ENCODE results near the gene TRAF7.
"Not testable (repeated sequence)": the region's sequence is repeated elsewhere in the genome, so short reads cannot be mapped to it uniquely, and the experiment has no call there.

Gene TRAF7

GRCh38 chr16:2114885-2115590, 40.5 kb upstream of the TRAF7 start:
- not testable (repeated sequence) for H3K9me3 Mint-ChIP-seq; H3K27me3 Mint-ChIP-seq; H3K4me1 Mint-ChIP-seq; ATAC-seq (replicated peaks); H3K4me3 Mint-ChIP-seq; DNase-seq
- peak overlapping the region; percentile 59 for H3K27ac Mint-ChIP-seq
- H3K36me3 Mint-ChIP-seq = peaks cover 10 to 12% of the 10 kb centered on the region in 2 donors

GRCh38 chr16:2115591-2115973, 40.0 kb upstream of the TRAF7 start:
- Mint-ChIP-seq H3K36me3 (peaks cover 10 to 12% of the 10 kb centered on the region in 2 donors), H3K4me3 (no peak overlapping the region), H3K27ac (no peak overlapping the region), H3K27me3 (no peaks in the 10 kb centered on the region), H3K4me1 (peaks cover 0 to 2% of the 10 kb centered on the region in 2 donors), H3K9me3 (no peaks in the 10 kb centered on the region)
- DNase-seq (no peak), ATAC-seq (replicated peaks) (no peak)

- H3K9me3 Mint-ChIP-seq; ATAC-seq (replicated peaks); H3K4me3 Mint-ChIP-seq; DNase-seq; H3K27ac Mint-ChIP-seq; H3K27me3 Mint-ChIP-seq; H3K4me1 Mint-ChIP-seq: not testable (repeated sequence)
- peaks cover 6 to 12% of the 10 kb centered on the region in 2 donors for H3K36me3 Mint-ChIP-seq
Measured at GRCh38 chr16:2116428-2116827, 39.2 kb upstream of the TRAF7 start.

GRCh38 chr16:2117341-2117740, 38.2 kb upstream of the TRAF7 start:
- DNase-seq; ATAC-seq (replicated peaks); H3K4me3 Mint-ChIP-seq; H3K27ac Mint-ChIP-seq; H3K27me3 Mint-ChIP-seq; H3K9me3 Mint-ChIP-seq: not testable (repeated sequence)
- Mint-ChIP-seq H3K36me3 (peaks cover 4 to 12% of the 10 kb centered on the region in 2 donors), H3K4me1 (peaks cover 2 to 11% of the 10 kb centered on the region in 2 donors)

- DNase-seq; H3K9me3 Mint-ChIP-seq; ATAC-seq (replicated peaks); H3K27ac Mint-ChIP-seq; H3K4me3 Mint-ChIP-seq; H3K36me3 Mint-ChIP-seq; H3K27me3 Mint-ChIP-seq: not testable (repeated sequence)
- H3K4me1 Mint-ChIP-seq = peaks cover 2 to 11% of the 10 kb centered on the region in 2 donors
Measured at GRCh38 chr16:2117960-2118722, 37.4 kb upstream of the TRAF7 start.

GRCh38 chr16:2121325-2121724, 34.3 kb upstream of the TRAF7 start:
- H3K9me3 Mint-ChIP-seq, H3K27me3 Mint-ChIP-seq, H3K4me3 Mint-ChIP-seq, H3K27ac Mint-ChIP-seq, H3K36me3 Mint-ChIP-seq, DNase-seq: not testable (repeated sequence)
- peaks cover 7 to 29% of the 10 kb centered on the region in 2 donors for H3K4me1 Mint-ChIP-seq
- peak; percentile 63 to 74 for ATAC-seq (replicated peaks)

GRCh38 chr16:2121853-2122252, 33.7 kb upstream of the TRAF7 start:
- no peaks in the 10 kb centered on the region for H3K9me3 Mint-ChIP-seq
- peaks cover 7 to 35% of the 10 kb centered on the region in 2 donors for H3K4me1 Mint-ChIP-seq
- DNase-seq (no peak), ATAC-seq (replicated peaks) (no peak)
- H3K36me3 Mint-ChIP-seq = peaks cover 0 to 1% of the 10 kb centered on the region in 2 donors
- H3K27ac Mint-ChIP-seq = no peak overlapping the region
- H3K4me3 Mint-ChIP-seq = no peak overlapping the region
- H3K27me3 Mint-ChIP-seq = no peaks in the 10 kb centered on the region

- Mint-ChIP-seq H3K27ac (no peak overlapping the region), H3K9me3 (no peaks in the 10 kb centered on the region), H3K36me3 (peaks cover 0 to 1% of the 10 kb centered on the region in 2 donors), H3K27me3 (no peaks in the 10 kb centered on the region), H3K4me3 (no peak overlapping the region), H3K4me1 (peaks cover 10 to 40% of the 10 kb centered on the region in 2 donors)
- DNase-seq (no peak), ATAC-seq (replicated peaks) (no peak)
Measured at GRCh38 chr16:2122429-2122828, 33.2 kb upstream of the TRAF7 start.

- H3K27ac Mint-ChIP-seq; ATAC-seq (replicated peaks); H3K27me3 Mint-ChIP-seq: not testable (repeated sequence)
Measured at GRCh38 chr16:2122934-2123683, 32.5 kb upstream of the TRAF7 start.

GRCh38 chr16:2123706-2124376, 31.7 kb upstream of the TRAF7 start:
- not testable (repeated sequence) for H3K4me3 Mint-ChIP-seq; H3K27me3 Mint-ChIP-seq; H3K36me3 Mint-ChIP-seq; H3K9me3 Mint-ChIP-seq; ATAC-seq (replicated peaks); DNase-seq; H3K27ac Mint-ChIP-seq
- H3K4me1 Mint-ChIP-seq = peaks cover 16 to 48% of the 10 kb centered on the region in 2 donors

More at GRCh38 chr16:2122934-2123683, 32.5 kb upstream of the TRAF7 start:
- H3K9me3 Mint-ChIP-seq, DNase-seq, H3K4me3 Mint-ChIP-seq, H3K36me3 Mint-ChIP-seq: not testable (repeated sequence)
- H3K4me1 Mint-ChIP-seq = peaks cover 12 to 42% of the 10 kb centered on the region in 2 donors

- not testable (repeated sequence) for H3K9me3 Mint-ChIP-seq; H3K4me3 Mint-ChIP-seq; H3K27me3 Mint-ChIP-seq; H3K36me3 Mint-ChIP-seq; DNase-seq; H3K27ac Mint-ChIP-seq; ATAC-seq (replicated peaks)
- H3K4me1 Mint-ChIP-seq = peaks cover 16 to 48% of the 10 kb centered on the region in 2 donors
Measured at GRCh38 chr16:2124377-2124693, 31.2 kb upstream of the TRAF7 start.

- peaks cover 16 to 48% of the 10 kb centered on the region in 2 donors for H3K4me1 Mint-ChIP-seq
- peak overlapping the region; percentile 14 for H3K27ac Mint-ChIP-seq
- H3K36me3 Mint-ChIP-seq, H3K27me3 Mint-ChIP-seq, DNase-seq, H3K9me3 Mint-ChIP-seq: not testable (repeated sequence)
- ATAC-seq (replicated peaks) = peak; percentile 12 to 38
- H3K4me3 Mint-ChIP-seq = peak overlapping the region; percentile 14 to 30
Measured at GRCh38 chr16:2124694-2125444, 30.7 kb upstream of the TRAF7 start.

- Mint-ChIP-seq H3K4me1 (peaks cover 14 to 48% of the 10 kb centered on the region in 2 donors), H3K27ac (peak overlapping the region; percentile 14), H3K4me3 (peak overlapping the region in 1 of 2 donors; percentile 30)
- not testable (repeated sequence) for ATAC-seq (replicated peaks); DNase-seq; H3K36me3 Mint-ChIP-seq; H3K9me3 Mint-ChIP-seq; H3K27me3 Mint-ChIP-seq
Measured at GRCh38 chr16:2125609-2126008, 30.0 kb upstream of the TRAF7 start.

All from stimulated activated naive B cell treated with anti-CD40 and anti-IgM and Interleukin-4, amounts not matched to agents 10 μg/mL and 1 μg/mL and 100 μg/mL, for 72 hours (primary cell).